ENCODE measurements around the gene RAP1A.

Gene RAP1A

GRCh38 chr1:111725192-111725591 is 105.6 kb downstream of the RAP1A start:
- DNase-seq = no peak

GRCh38 chr1:111727056-111727455 is 107.5 kb downstream of the RAP1A start:
- DNase-seq = no peak
- in situ Hi-C loops (cut with HindIII; ENCODE audit: low pct_ligation_motif_present, low pct_unique_long_range_greater_than_20kb, low sequenced_read_pairs) = no loop called here

More at GRCh38 chr1:111725192-111725591, 105.6 kb downstream of the RAP1A start:
- in situ Hi-C loops (cut with HindIII; ENCODE audit: low pct_ligation_motif_present, low pct_unique_long_range_greater_than_20kb, low sequenced_read_pairs) = no loop called here

GRCh38 chr1:111729271-111729921 is 109.8 kb downstream of the RAP1A start:
- in situ Hi-C loops (cut with HindIII; ENCODE audit: low pct_ligation_motif_present, low pct_unique_long_range_greater_than_20kb, low sequenced_read_pairs) = no loop called here
- DNase-seq = no peak

GRCh38 chr1:111729946-111730681 is 110.5 kb downstream of the RAP1A start:
- in situ Hi-C loops (cut with HindIII; ENCODE audit: low pct_ligation_motif_present, low pct_unique_long_range_greater_than_20kb, low sequenced_read_pairs) = no loop called here
- no peak for DNase-seq

- in situ Hi-C loops (cut with HindIII; ENCODE audit: low pct_ligation_motif_present, low pct_unique_long_range_greater_than_20kb, low sequenced_read_pairs) = no loop called here
- no peak for DNase-seq
Measured at GRCh38 chr1:111730706-111731105, 111.1 kb downstream of the RAP1A start.

- no peak for DNase-seq
- in situ Hi-C loops (cut with HindIII; ENCODE audit: low pct_ligation_motif_present, low pct_unique_long_range_greater_than_20kb, low sequenced_read_pairs) = no loop called here
Measured at GRCh38 chr1:111731956-111732355, 112.4 kb downstream of the RAP1A start.

GRCh38 chr1:111732718-111733117 is 113.1 kb downstream of the RAP1A start:
- no peak for DNase-seq
- in situ Hi-C loops (cut with HindIII; ENCODE audit: low pct_ligation_motif_present, low pct_unique_long_range_greater_than_20kb, low sequenced_read_pairs) = no loop called here

GRCh38 chr1:111733183-111733991 is 113.8 kb downstream of the RAP1A start:
- in situ Hi-C loops (cut with HindIII; ENCODE audit: low pct_ligation_motif_present, low pct_unique_long_range_greater_than_20kb, low sequenced_read_pairs) = no loop called here
- DNase-seq = no peak

GRCh38 chr1:111733992-111734341 is 114.4 kb downstream of the RAP1A start:
- in situ Hi-C loops (cut with HindIII; ENCODE audit: low pct_ligation_motif_present, low pct_unique_long_range_greater_than_20kb, low sequenced_read_pairs) = no loop called here
- DNase-seq = no peak

GRCh38 chr1:111734426-111734825 is 114.8 kb downstream of the RAP1A start:
- in situ Hi-C loops (cut with HindIII; ENCODE audit: low pct_ligation_motif_present, low pct_unique_long_range_greater_than_20kb, low sequenced_read_pairs) = no loop called here
- DNase-seq = no peak

GRCh38 chr1:111734856-111735255 is 115.3 kb downstream of the RAP1A start:
- no peak for DNase-seq
- in situ Hi-C loops (cut with HindIII; ENCODE audit: low pct_ligation_motif_present, low pct_unique_long_range_greater_than_20kb, low sequenced_read_pairs) = no loop called here

- in situ Hi-C loops (cut with HindIII; ENCODE audit: low pct_ligation_motif_present, low pct_unique_long_range_greater_than_20kb, low sequenced_read_pairs) = no loop called here
- no peak for DNase-seq
Measured at GRCh38 chr1:111735321-111735720, 115.7 kb downstream of the RAP1A start.

- DNase-seq = no peak
- in situ Hi-C loops (cut with HindIII; ENCODE audit: low pct_ligation_motif_present, low pct_unique_long_range_greater_than_20kb, low sequenced_read_pairs) = no loop called here
Measured at GRCh38 chr1:111735858-111736544, 116.4 kb downstream of the RAP1A start.

GRCh38 chr1:111736548-111737215 is 117.1 kb downstream of the RAP1A start:
- in situ Hi-C loops (cut with HindIII; ENCODE audit: low pct_ligation_motif_present, low pct_unique_long_range_greater_than_20kb, low sequenced_read_pairs) = no loop called here
- DNase-seq = no peak

GRCh38 chr1:111737216-111738132 is 117.9 kb downstream of the RAP1A start:
- in situ Hi-C loops (cut with HindIII; ENCODE audit: low pct_ligation_motif_present, low pct_unique_long_range_greater_than_20kb, low sequenced_read_pairs) = no loop called here
- no peak for DNase-seq

GRCh38 chr1:111738133-111738435 is 118.5 kb downstream of the RAP1A start:
- no peak for DNase-seq
- in situ Hi-C loops (cut with HindIII; ENCODE audit: low pct_ligation_motif_present, low pct_unique_long_range_greater_than_20kb, low sequenced_read_pairs) = no loop called here

GRCh38 chr1:111738436-111739193 is 119.0 kb downstream of the RAP1A start:
- in situ Hi-C loops (cut with HindIII; ENCODE audit: low pct_ligation_motif_present, low pct_unique_long_range_greater_than_20kb, low sequenced_read_pairs) = no loop called here

More at GRCh38 chr1:111738436-111739193, 119.0 kb downstream of the RAP1A start:
- DNase-seq = peak; percentile 77
